T-helper 1 cell treated with Interleukin-12 subunit alpha and Interleukin-12 subunit beta and Interleukin-4 antibody, amounts not matched to agents 30 μg/mL and 1 μg/mL, for 36 hours (primary cell): ENCODE results near the gene TBL3.

Experiments used
- H3K27ac Mint-ChIP-seq: one replicate; pipeline ENCODE4 v1.8.0; 2021; ENCODE audit warnings: mild to moderate bottlenecking, mixed read lengths
- H3K27me3 Mint-ChIP-seq: one replicate; pipeline ENCODE4 v1.8.0; 2021; ENCODE audit warnings: low read depth, mixed read lengths
- H3K36me3 Mint-ChIP-seq: one replicate; pipeline ENCODE4 v1.8.0; 2021; ENCODE audit warnings: low read depth, mixed read lengths
- H3K4me1 Mint-ChIP-seq: one replicate; pipeline ENCODE4 v1.8.0; 2021; ENCODE audit warnings: low read depth, mixed read lengths
- H3K4me3 Mint-ChIP-seq: one replicate; pipeline ENCODE4 v1.8.0; 2021; ENCODE audit warnings: mild to moderate bottlenecking, moderate library complexity, mixed read lengths
- H3K9me3 Mint-ChIP-seq: one replicate; pipeline ENCODE4 v1.8.0; 2021; ENCODE audit warnings: mixed read lengths

TBL3 gene

GRCh38 chr16:1971796-1972489, at the start of gene TBL3:
TBL3 (plus strand) TSS chr16:1972053; CDS start chr16:1972165, 112 bp downstream.
- peak within 1 kb of the TSS; percentile 99 for H3K27ac Mint-ChIP-seq

GRCh38 chr16:1922357-1922756, 49.5 kb upstream of the TBL3 start:
- Mint-ChIP-seq H3K36me3 (no peaks in the 10 kb centered on the region), H3K4me1 (no peaks in the 10 kb centered on the region), H3K9me3 (no peaks in the 10 kb centered on the region), H3K4me3 (no peak overlapping the region), H3K27me3 (peaks cover 56% of the 10 kb centered on the region), H3K27ac (no peak overlapping the region)

More at GRCh38 chr16:1971796-1972489, at the start of gene TBL3:
- H3K9me3 Mint-ChIP-seq: no peaks in the 10 kb centered on the region
- peaks cover 7% of the 10 kb centered on the region for H3K36me3 Mint-ChIP-seq
- peaks cover 16% of the 10 kb centered on the region for H3K4me1 Mint-ChIP-seq
- H3K27me3 Mint-ChIP-seq: no peaks in the 10 kb centered on the region
- H3K4me3 Mint-ChIP-seq: peak within 1 kb of the TSS; percentile 90

DNA sequence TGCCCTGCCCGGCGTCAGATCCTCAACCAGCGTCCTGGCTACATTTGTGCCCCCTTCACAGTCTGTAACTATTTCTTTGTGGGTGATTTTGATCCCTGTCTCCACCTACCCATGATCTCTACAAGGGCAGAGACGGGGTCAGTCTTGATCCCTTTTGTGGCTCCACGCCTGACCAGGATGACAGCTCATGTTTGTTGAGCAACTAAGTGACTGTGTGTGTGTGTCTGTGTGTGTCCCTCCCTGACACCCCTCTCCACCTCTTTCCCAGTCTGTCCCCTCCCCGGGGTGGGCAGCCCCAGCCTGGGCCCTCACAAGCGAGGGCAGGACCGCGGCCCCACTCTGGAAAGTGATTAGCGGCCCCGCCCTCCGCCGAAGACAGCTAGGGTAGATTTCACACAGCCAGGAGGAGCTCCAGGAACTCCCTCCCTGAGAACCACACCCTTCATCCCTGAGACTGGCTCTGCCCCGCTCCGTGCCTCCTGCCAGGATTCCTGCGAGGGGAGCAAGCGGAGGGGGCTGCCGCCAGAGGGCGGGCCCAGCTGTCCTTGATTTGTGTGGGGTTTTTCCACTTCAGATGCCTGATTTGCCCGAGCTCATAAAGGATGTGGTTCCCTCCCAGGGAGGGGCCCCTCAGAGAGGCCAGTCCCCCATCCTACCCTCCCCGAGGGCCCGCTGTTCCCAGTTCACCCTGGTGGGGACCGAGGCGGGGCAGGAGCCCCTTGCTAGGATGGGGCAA, 48.4 kb upstream of the TBL3 start:
- no peaks in the 10 kb centered on the region for H3K4me1 Mint-ChIP-seq
- H3K4me3 Mint-ChIP-seq: no peak overlapping the region
- no peak overlapping the region for H3K27ac Mint-ChIP-seq
- H3K27me3 Mint-ChIP-seq: peaks cover 53% of the 10 kb centered on the region
- no peaks in the 10 kb centered on the region for H3K9me3 Mint-ChIP-seq
- H3K36me3 Mint-ChIP-seq: no peaks in the 10 kb centered on the region

DNA sequence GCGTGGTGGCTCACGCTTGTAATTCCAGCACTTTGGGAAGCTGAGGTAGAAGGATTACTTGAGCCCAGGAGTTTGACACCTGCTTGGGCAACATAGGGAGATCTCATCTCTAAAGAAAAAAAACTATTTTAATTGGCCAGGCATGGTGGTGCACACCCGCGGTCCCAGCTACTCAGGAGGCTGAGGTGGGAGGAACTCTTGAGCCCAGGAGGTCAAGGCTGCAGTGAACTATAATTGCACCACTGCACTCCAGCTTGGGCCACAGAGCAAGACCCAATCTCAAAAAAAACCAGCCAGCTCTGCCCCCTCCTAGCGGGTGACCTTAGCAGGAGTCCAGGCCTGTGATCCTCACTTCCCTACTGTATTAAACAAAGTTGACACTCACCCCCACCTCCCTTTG, 47.8 kb upstream of the TBL3 start:
- H3K27me3 Mint-ChIP-seq: peaks cover 48% of the 10 kb centered on the region
- no peaks in the 10 kb centered on the region for H3K36me3 Mint-ChIP-seq
- H3K4me1 Mint-ChIP-seq: peaks cover under 1% of the 10 kb centered on the region
- H3K27ac Mint-ChIP-seq: no peak overlapping the region
- no peak overlapping the region for H3K4me3 Mint-ChIP-seq
- H3K9me3 Mint-ChIP-seq: no peaks in the 10 kb centered on the region

GRCh38 chr16:1926271-1926670, 45.6 kb upstream of the TBL3 start:
- peaks cover 35% of the 10 kb centered on the region for H3K27me3 Mint-ChIP-seq
- H3K4me1 Mint-ChIP-seq: peaks cover 2% of the 10 kb centered on the region
- no peaks in the 10 kb centered on the region for H3K36me3 Mint-ChIP-seq
- no peak overlapping the region for H3K4me3 Mint-ChIP-seq
- H3K27ac Mint-ChIP-seq: no peak overlapping the region
- H3K9me3 Mint-ChIP-seq: no peaks in the 10 kb centered on the region

DNA sequence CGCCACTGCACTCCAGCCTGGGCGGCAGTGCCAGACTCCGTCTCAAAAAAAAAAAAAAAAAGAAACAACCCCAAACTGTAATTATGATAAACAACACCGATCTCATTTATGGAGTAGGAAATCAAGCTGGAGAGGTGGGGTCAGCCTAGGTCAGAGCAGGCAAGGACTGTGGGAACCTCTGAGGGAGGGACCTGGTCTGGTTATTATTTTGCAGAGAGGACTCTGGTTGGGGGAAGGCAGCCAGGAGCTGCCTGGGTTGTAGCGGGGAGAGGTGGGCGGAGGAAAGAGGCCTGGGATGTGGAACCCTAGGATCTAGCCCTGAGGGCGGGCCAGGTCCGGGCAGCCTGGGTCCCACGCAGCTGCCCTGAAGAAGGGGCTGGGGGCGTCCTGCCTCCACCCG, 42.7 kb upstream of the TBL3 start:
- no peaks in the 10 kb centered on the region for H3K9me3 Mint-ChIP-seq
- peaks cover 2% of the 10 kb centered on the region for H3K4me1 Mint-ChIP-seq
- peaks cover 16% of the 10 kb centered on the region for H3K27me3 Mint-ChIP-seq
- H3K27ac Mint-ChIP-seq: peak overlapping the region; percentile 49
- peak overlapping the region; percentile 69 for H3K4me3 Mint-ChIP-seq
- no peaks in the 10 kb centered on the region for H3K36me3 Mint-ChIP-seq

DNA sequence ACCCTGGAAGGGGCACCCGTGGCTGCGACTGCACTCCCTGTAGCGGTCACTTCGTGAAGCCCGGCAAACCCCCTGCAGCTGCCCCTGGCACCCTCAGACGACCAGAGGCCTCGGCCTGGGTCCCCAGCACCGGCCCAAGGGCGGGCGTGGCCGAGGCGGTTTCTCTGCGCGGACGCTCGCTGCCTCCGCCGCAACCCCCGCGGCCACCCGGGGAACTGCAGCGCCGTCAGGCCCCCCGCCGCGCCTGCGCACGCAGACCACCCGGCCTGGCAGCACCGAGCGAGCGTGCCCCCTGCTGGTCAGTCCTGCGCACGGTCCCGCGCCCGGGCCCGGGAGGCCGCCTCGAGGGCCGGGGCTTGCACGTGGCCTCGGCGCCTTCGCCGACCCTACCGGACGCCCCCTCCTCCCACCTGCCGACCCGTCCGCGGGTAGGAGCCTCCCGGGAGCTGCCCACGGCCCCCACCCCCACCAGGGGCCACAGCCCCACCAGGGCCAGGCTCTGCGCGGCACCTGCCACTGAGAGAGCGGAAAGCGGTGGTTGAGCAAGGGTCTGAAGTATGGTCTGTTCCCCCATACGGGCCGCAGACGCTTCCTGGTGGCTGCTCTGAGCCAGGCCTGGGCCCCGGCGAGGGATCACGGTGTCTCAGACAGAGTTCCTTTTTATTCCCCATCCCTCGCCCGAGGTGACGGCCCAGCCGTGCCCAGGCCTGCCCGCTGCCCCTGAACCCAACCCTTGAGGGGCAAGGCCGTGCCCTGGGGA, 42.1 kb upstream of the TBL3 start:
- H3K27ac Mint-ChIP-seq: no peak overlapping the region
- no peaks in the 10 kb centered on the region for H3K36me3 Mint-ChIP-seq
- H3K4me3 Mint-ChIP-seq: no peak overlapping the region
- peaks cover 9% of the 10 kb centered on the region for H3K27me3 Mint-ChIP-seq
- peaks cover 2% of the 10 kb centered on the region for H3K4me1 Mint-ChIP-seq
- H3K9me3 Mint-ChIP-seq: no peaks in the 10 kb centered on the region

DNA sequence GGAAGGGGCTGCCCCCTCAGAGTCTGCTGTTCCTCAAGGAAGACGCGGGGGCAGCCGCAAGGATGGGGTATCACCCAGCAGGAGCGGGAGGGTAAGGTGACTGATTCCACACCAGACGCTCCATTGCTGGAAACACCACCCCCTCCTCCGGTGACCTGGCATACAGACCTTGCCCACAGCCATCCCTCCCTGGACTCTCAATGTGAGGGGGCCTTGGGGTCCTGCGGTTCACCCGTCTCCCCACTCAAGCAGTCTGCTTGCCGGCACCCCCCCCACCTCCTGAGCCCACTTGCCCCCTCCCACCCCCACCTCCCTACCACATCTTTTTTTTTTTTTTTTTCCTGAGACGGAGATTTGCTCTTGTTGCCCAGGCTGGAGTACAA, 41.5 kb upstream of the TBL3 start:
- no peak overlapping the region for H3K27ac Mint-ChIP-seq
- H3K9me3 Mint-ChIP-seq: no peaks in the 10 kb centered on the region
- no peaks in the 10 kb centered on the region for H3K36me3 Mint-ChIP-seq
- H3K4me1 Mint-ChIP-seq: peaks cover 2% of the 10 kb centered on the region
- peaks cover 6% of the 10 kb centered on the region for H3K27me3 Mint-ChIP-seq
- H3K4me3 Mint-ChIP-seq: no peak overlapping the region

GRCh38 chr16:1932050-1933028, 39.5 kb upstream of the TBL3 start:
- H3K4me3 Mint-ChIP-seq: no peak overlapping the region
- H3K27ac Mint-ChIP-seq: no peak overlapping the region
- no peaks in the 10 kb centered on the region for H3K9me3 Mint-ChIP-seq
- H3K27me3 Mint-ChIP-seq: peaks cover 6% of the 10 kb centered on the region
- H3K36me3 Mint-ChIP-seq: no peaks in the 10 kb centered on the region
- H3K4me1 Mint-ChIP-seq: peaks cover 2% of the 10 kb centered on the region

DNA sequence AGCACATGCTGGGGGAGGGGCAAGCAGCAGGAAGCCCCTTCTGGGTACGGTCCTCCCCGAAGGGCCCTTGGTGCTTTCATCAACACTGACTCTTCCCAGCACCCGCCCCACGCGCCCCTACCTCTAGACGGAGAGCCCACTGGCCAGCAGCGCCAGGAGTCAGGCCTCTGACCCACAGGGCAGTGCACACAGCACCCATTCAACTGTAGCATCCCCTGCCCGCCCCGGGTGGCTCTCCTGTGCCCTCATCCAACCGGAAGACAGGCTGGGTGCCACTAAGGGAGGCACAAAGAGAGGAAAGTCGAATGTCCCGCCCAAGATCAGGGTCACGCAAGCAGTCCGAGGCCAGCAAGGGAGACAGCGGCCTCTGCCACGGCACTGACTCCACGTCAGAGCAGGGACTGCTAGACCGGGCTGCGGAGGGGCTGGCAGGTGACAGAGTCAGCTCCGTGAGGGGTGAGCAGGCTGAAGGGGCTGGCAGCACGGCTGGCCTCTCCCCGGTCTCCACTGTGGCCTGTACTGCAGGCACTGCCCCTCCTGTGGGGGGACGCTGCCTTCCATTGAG, 38.7 kb upstream of the TBL3 start:
- H3K4me1 Mint-ChIP-seq: peaks cover 2% of the 10 kb centered on the region
- no peak overlapping the region for H3K27ac Mint-ChIP-seq
- no peaks in the 10 kb centered on the region for H3K9me3 Mint-ChIP-seq
- no peak overlapping the region for H3K4me3 Mint-ChIP-seq
- H3K36me3 Mint-ChIP-seq: peaks cover 3% of the 10 kb centered on the region
- H3K27me3 Mint-ChIP-seq: peaks cover 6% of the 10 kb centered on the region

GRCh38 chr16:1936945-1937479, 34.8 kb upstream of the TBL3 start:
- Mint-ChIP-seq H3K9me3 (no peaks in the 10 kb centered on the region), H3K27me3 (no peaks in the 10 kb centered on the region), H3K36me3 (peaks cover 7% of the 10 kb centered on the region), H3K4me1 (peaks cover 9% of the 10 kb centered on the region), H3K4me3 (no peak overlapping the region), H3K27ac (no peak overlapping the region)

- Mint-ChIP-seq H3K4me3 (no peak overlapping the region), H3K36me3 (peaks cover 7% of the 10 kb centered on the region), H3K4me1 (peaks cover 11% of the 10 kb centered on the region), H3K27ac (no peak overlapping the region), H3K27me3 (no peaks in the 10 kb centered on the region), H3K9me3 (no peaks in the 10 kb centered on the region)
Observed at GRCh38 chr16:1938316-1938715, 33.5 kb upstream of the TBL3 start.

- Mint-ChIP-seq H3K27me3 (no peaks in the 10 kb centered on the region), H3K4me3 (no peak overlapping the region), H3K4me1 (peaks cover 14% of the 10 kb centered on the region), H3K36me3 (peaks cover 7% of the 10 kb centered on the region), H3K9me3 (no peaks in the 10 kb centered on the region), H3K27ac (no peak overlapping the region)
Observed at GRCh38 chr16:1938910-1939309, 32.9 kb upstream of the TBL3 start.
